GM12801 (cell line): ENCODE measurements around the gene PLCL2.

Experiments
- CTCF ChIP-seq: IDR thresholded peaks from one replicate; pipeline ENCODE4 v1.5.1; 2011; ENCODE audit warnings: control low read depth; ENCODE audit not compliant: insufficient read length; ENCODE audit errors: extremely low read depth

The PLCL2 gene

GRCh38 chr3:16849229-16849628, 35.5 kb upstream of the PLCL2 start:
- TF ChIP-seq CTCF: no peak

GRCh38 chr3:16849795-16850194, 35.0 kb upstream of the PLCL2 start:
- TF ChIP-seq CTCF: no peak

DNA sequence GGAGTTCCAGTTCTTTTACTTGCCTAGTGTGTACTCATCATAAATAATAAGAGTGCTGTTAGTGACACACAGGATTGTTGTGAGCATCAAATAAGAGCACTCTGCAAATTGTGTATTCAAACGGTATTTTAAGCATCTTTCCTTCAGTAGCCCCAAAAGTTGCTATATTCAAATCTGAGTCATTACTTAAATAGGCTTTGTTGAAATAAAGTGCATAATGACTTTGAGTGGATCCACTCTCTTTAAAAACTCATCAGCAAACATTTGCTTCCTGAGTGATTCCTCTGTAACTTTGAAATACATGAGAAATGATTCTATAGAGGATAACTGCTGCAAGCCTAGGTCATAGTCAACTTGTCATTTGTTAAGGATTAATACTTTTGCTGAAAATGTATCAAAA, 29.3 kb upstream of the PLCL2 start:
- TF ChIP-seq CTCF: no peak

DNA sequence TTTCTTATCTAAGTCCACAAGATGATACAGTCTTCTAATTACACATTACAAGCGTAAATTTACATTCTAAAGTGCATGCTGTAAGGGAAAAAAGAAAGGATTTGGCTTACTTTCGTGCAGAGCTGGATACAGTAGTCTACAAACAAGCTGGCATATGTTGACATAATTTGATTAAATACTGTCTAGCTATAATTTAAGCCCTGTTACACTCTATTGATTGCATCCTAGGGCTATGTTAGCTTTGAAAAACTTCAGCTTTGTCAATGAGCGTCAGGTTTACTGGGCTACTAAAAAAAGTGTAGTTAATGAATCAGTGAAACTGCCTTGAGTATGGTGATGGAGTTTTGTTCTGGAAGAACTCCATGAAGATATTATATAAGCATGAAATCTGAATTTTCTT, 24.5 kb upstream of the PLCL2 start:
- TF ChIP-seq CTCF: no peak

DNA sequence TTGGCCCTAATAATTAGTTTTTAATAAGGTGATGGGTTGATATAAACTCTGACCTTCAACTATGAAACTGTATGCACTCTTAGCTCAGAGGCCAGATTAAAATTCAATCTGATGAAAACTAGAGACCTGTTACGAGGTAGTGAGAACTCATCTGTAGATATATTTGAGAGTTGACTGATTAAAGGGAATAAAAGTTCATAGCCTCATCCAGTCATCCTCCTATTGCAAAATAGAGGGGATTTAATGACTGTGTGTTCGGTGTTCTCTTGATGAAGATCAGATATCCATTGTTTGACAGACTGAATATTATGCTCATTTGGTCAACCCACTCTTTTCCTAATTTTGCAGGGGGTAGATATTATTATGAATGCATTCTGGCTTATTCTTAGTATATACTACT, 23.3 kb upstream of the PLCL2 start:
- no peak for TF ChIP-seq CTCF

GRCh38 chr3:16864610-16865313, 20.0 kb upstream of the PLCL2 start:
- TF ChIP-seq CTCF: no peak

DNA sequence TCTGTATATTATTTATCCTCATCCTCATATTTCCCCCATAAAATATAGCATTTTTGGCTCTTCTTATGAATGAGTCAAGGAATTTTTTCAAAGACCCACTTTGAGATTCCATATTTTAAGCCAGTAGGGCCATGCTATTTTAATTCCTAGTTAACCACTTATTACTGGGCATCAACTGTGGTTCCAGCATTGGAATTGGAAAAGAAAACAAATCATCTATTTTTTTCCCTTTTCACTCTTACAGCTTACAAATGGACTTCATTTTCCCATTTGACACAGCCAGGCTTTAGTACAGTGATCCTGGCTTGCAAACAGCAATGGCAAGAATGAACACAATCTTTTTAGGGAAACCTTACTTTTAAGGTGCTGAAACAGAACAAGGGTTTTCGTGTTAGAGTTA, 19.4 kb upstream of the PLCL2 start:
- no peak for TF ChIP-seq CTCF
